ENCODE results near the gene COMMD9.
A peak's percentile ranks its signal among the peaks of the same experiment; 100 is the strongest.

The COMMD9 gene

GRCh38 chr11:36268337-36268985 is 20.8 kb downstream of the COMMD9 start:
- Mint-ChIP-seq H3K27me3 (ENCODE audit: low read depth, poor library complexity) (peaks cover 19% of the 10 kb centered on the region), H3K9me3 (peaks cover 5% of the 10 kb centered on the region), H3K36me3 (ENCODE audit: low read depth) (peaks cover 34% of the 10 kb centered on the region), H3K27ac (no peak overlapping the region), H3K4me3 (no peak overlapping the region), H3K4me1 (peaks cover 21% of the 10 kb centered on the region)
- no peak for DNase-seq
- TF ChIP-seq, protein P1, sequence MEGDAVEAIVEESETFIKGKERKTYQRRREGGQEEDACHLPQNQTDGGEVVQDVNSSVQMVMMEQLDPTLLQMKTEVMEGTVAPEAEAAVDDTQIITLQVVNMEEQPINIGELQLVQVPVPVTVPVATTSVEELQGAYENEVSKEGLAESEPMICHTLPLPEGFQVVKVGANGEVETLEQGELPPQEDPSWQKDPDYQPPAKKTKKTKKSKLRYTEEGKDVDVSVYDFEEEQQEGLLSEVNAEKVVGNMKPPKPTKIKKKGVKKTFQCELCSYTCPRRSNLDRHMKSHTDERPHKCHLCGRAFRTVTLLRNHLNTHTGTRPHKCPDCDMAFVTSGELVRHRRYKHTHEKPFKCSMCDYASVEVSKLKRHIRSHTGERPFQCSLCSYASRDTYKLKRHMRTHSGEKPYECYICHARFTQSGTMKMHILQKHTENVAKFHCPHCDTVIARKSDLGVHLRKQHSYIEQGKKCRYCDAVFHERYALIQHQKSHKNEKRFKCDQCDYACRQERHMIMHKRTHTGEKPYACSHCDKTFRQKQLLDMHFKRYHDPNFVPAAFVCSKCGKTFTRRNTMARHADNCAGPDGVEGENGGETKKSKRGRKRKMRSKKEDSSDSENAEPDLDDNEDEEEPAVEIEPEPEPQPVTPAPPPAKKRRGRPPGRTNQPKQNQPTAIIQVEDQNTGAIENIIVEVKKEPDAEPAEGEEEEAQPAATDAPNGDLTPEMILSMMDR (IDR thresholded peaks at IDR 0.05) = no peak

DNA sequence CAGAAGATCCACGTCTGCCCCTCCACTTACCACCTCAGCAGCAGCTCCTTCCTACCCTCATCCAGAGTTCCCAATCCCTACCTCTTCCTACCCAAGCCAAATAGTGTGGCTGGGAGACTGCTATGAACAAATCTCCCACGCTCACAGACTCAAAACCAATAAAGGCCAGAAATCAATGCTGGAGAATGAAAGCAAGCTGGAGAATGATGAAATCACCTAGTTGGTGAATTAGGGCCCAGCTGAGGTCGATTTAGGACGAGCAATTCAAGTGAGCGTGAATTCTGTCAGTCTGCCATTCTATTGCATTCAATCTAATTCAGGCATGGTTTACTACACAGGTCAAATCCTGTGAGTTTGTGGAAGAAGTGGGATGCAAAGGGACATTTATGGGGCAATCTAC is 22.5 kb downstream of the COMMD9 start:
- peaks cover 28% of the 10 kb centered on the region for H3K4me1 Mint-ChIP-seq
- peaks cover 17% of the 10 kb centered on the region for H3K36me3 Mint-ChIP-seq (ENCODE audit: low read depth)
- no peak for DNase-seq
- TF ChIP-seq, protein P1 (IDR thresholded peaks at IDR 0.05) = no peak
- no peak overlapping the region for H3K4me3 Mint-ChIP-seq
- H3K9me3 Mint-ChIP-seq = no peaks in the 10 kb centered on the region
- H3K27me3 Mint-ChIP-seq (ENCODE audit: low read depth, poor library complexity) = peaks cover 19% of the 10 kb centered on the region
- H3K27ac Mint-ChIP-seq = peak overlapping the region; percentile 52

DNA sequence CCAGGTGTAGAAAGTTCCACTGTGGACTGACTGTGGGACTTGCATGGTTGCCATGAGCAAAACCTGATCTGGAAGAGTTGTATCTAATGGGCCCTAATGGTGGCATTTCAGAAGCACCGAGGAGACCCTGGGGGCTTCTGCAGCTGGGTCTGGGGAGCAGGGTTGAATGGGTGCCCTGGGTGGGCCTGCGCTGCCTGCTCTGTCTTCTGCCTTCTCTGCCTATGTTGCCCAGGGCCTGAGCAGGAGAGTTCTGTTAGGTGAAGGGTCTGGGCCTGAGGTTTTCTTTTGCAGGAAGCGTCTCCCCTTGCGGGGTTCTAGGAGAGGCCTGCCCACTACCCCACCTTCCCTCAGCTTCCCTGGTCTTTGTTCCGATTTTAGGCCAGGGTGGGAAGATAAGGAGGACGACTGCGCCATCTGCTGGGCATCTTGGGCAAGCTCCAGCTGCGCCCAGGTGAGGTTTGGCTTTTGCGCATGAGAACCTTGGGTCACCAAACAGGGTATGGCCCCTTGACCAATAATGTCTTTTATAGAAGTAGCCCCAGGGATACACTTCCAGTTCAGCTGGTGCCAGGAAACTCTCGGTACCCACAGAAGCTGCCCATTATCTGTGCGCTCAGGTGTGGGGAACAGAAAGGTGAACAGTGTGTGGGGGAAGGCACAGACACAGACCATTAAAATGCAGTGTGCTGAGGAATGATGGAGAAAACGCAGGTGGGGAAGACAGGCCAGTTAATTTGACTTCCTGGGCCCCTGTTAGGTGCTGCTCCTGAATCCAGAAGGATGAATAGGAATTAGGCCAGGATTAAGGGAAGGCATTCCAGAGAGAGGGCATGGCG is 23.2 kb downstream of the COMMD9 start:
- H3K9me3 Mint-ChIP-seq = no peaks in the 10 kb centered on the region
- peak; percentile 77 for DNase-seq
- peaks cover 19% of the 10 kb centered on the region for H3K27me3 Mint-ChIP-seq (ENCODE audit: low read depth, poor library complexity)
- H3K4me1 Mint-ChIP-seq = peaks cover 29% of the 10 kb centered on the region
- peaks cover 9% of the 10 kb centered on the region for H3K36me3 Mint-ChIP-seq (ENCODE audit: low read depth)
- TF ChIP-seq, protein P1 (IDR thresholded peaks at IDR 0.05) = peak; percentile 83
- no peak overlapping the region for H3K4me3 Mint-ChIP-seq
- no peak overlapping the region for H3K27ac Mint-ChIP-seq

DNA sequence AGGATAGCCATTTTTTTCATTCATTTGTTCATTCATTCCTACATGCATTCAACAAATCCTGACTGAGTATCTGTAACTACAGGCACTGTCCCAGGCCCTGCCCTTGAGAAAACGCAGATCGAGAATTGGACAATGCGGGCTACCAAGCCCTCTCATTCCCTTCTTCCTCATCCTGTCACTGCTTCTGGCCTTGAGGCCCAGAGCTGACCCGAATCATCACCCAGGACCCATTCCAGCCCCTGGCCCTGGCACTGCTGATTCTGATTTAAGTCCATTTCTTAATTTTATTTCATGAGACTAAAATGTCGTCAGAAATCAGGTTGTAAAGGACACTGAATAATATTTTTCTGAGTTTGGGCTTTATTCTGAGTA is 24.3 kb downstream of the COMMD9 start:
- TF ChIP-seq, protein P1 (IDR thresholded peaks at IDR 0.05) = no peak
- Mint-ChIP-seq H3K36me3 (ENCODE audit: low read depth) (no peaks in the 10 kb centered on the region), H3K27me3 (ENCODE audit: low read depth, poor library complexity) (peaks cover 19% of the 10 kb centered on the region), H3K4me3 (no peak overlapping the region), H3K9me3 (no peaks in the 10 kb centered on the region), H3K4me1 (peaks cover 26% of the 10 kb centered on the region), H3K27ac (no peak overlapping the region)
- DNase-seq = no peak

GRCh38 chr11:36264011-36264972 is 24.9 kb downstream of the COMMD9 start:
- peaks cover 28% of the 10 kb centered on the region for H3K4me1 Mint-ChIP-seq
- peak overlapping the region; percentile 66 for H3K27ac Mint-ChIP-seq
- TF ChIP-seq, protein P1 (IDR thresholded peaks at IDR 0.05) = no peak
- H3K36me3 Mint-ChIP-seq (ENCODE audit: low read depth) = no peaks in the 10 kb centered on the region
- peaks cover 19% of the 10 kb centered on the region for H3K27me3 Mint-ChIP-seq (ENCODE audit: low read depth, poor library complexity)
- H3K4me3 Mint-ChIP-seq = no peak overlapping the region
- DNase-seq = no peak
- no peaks in the 10 kb centered on the region for H3K9me3 Mint-ChIP-seq
